GM23248 (cell line): ENCODE data around the gene CD93.

Experiments used
- EZH2 ChIP-seq: fragments of 200-600 bp; sonication (generic); IDR thresholded peaks from 2 replicates; pipeline ENCODE4 v1.6.1; 2018; ENCODE audit warnings: antibody characterized with exemption, mild to moderate bottlenecking; ENCODE audit not compliant: insufficient read depth, poor library complexity, severe bottlenecking
- EZH2phosphoT487 ChIP-seq: fragments of 200-600 bp; sonication (generic); IDR thresholded peaks from 2 replicates; pipeline ENCODE4 v1.6.1; 2018; ENCODE audit warnings: antibody characterized with exemption, moderate library complexity, mild to moderate bottlenecking, low read depth; ENCODE audit not compliant: insufficient read depth

GRCh38 chr20:23122321-23122720, 36.2 kb upstream of the CD93 start:
- TF ChIP-seq EZH2phosphoT487: no peak
- no peak for TF ChIP-seq EZH2
